K562 (cell line): ENCODE results near the gene TAF10. TPM values are rescaled to one million over a fixed set of nuclear protein-coding genes. Genes with fewer than 3 reads are reported as not detected.

ENCODE experiments used
- AFF4 ChIP-seq: sonication (generic); formaldehyde crosslinking; IDR thresholded peaks from 2 replicates; pipeline ENCODE4 v1.8.0; 2023; ENCODE audit warnings: mild to moderate bottlenecking, missing genetic modification reagents
- E2F8 ChIP-seq: fragments of 450-650 bp; IDR thresholded peaks from 2 replicates; pipeline ENCODE4 v1.7.1; 2018; ENCODE audit warnings: mild to moderate bottlenecking, low read depth; ENCODE audit not compliant: partially characterized antibody
- GTF2F1 ChIP-seq: IDR thresholded peaks from 2 replicates; pipeline ENCODE4 v1.6.1; 2011; ENCODE audit warnings: low read depth, low read length, improper control_type of control experiment
- HNRNPH1 ChIP-seq: fragments of 200-400 bp; formaldehyde crosslinking; optimal IDR thresholded peaks from 2 replicates; pipeline ENCODE3; 2017; ENCODE audit warnings: low read depth, mild to moderate bottlenecking, low read length, moderate library complexity
- IRF2 ChIP-seq: sonication (generic); formaldehyde crosslinking; IDR thresholded peaks from 2 replicates; pipeline ENCODE4 v1.8.1; 2022; ENCODE audit warnings: mild to moderate bottlenecking, missing genetic modification reagents
- MYNN ChIP-seq, 2 experiments: sonication (generic); formaldehyde crosslinking in 1 of 2; IDR thresholded peaks; 2 replicates each; pipeline versions ENCODE4 v1.5.0 to v1.6.1; 2016 to 2020; ENCODE audit warnings: antibody characterized with exemption in 1 of 2, missing genetic modification reagents in 1 of 2
- NELFE ChIP-seq: IDR thresholded peaks from 2 replicates; pipeline ENCODE4 v1.6.1; 2011; ENCODE audit warnings: mild to moderate bottlenecking; ENCODE audit not compliant: insufficient read depth, insufficient read length
- NR3C1 ChIP-seq: sonication (generic); formaldehyde crosslinking; IDR thresholded peaks from 2 replicates; pipeline ENCODE4 v1.8.1; 2022; ENCODE audit warnings: missing genetic modification reagents
- PHF21A ChIP-seq: fragments of 450-650 bp; IDR thresholded peaks from 2 replicates; pipeline ENCODE4 v1.6.1; 2017; ENCODE audit warnings: low read depth, borderline replicate concordance
- PHF8 ChIP-seq: fragments of 200-600 bp; sonication (generic); IDR thresholded peaks from 2 replicates; pipeline ENCODE4 v1.6.1; 2012; ENCODE audit warnings: mixed run types, mild to moderate bottlenecking, inconsistent platforms, low read length, moderate library complexity, borderline replicate concordance
- PTBP1 ChIP-seq: fragments of 200-400 bp; formaldehyde crosslinking; IDR thresholded peaks from 2 replicates; pipeline ENCODE4 v1.6.1; 2017; ENCODE audit warnings: low read depth, low read length
- SMARCB1 ChIP-seq: IDR thresholded peaks from 2 replicates; pipeline ENCODE4 v1.6.1; 2011; ENCODE audit warnings: improper control_type of control experiment, low read depth; ENCODE audit not compliant: insufficient read length
- SRF ChIP-seq, 2 experiments: fragments of 250-450, 450-650 bp in 1 of 2; sonication (Bioruptor Pico) in 1 of 2; sonication (generic) in 1 of 2; formaldehyde crosslinking; IDR thresholded peaks; 2 replicates each; pipeline versions ENCODE4 v1.5.0 to v1.5.1; 2020 to 2022; ENCODE audit warnings: mild to moderate bottlenecking in 1 of 2, missing genetic modification reagents in 1 of 2
- ZNF274 ChIP-seq: IDR thresholded peaks from 2 replicates; pipeline ENCODE4 v1.6.1; 2011; ENCODE audit warnings: low read depth, mild to moderate bottlenecking, low read length, moderate library complexity, borderline replicate concordance
- ZNF280B ChIP-seq: fragments of 250-450 bp; sonication (Bioruptor Pico); IDR thresholded peaks from 2 replicates; pipeline ENCODE4 v1.5.1; 2021; ENCODE audit warnings: mild to moderate bottlenecking
- ZNF354B ChIP-seq: fragments of 250-450 bp; sonication (Bioruptor Pico); IDR thresholded peaks from 2 replicates; pipeline ENCODE4 v1.4.0; 2020
- ZNF512 ChIP-seq: IDR thresholded peaks from 2 replicates; pipeline ENCODE4 v1.6.1; 2016; ENCODE audit warnings: missing genetic modification characterization, missing compliant biosample characterization
- polyA plus RNA-seq, 8 experiments: library from polyadenylated mRNA; depleted of rRNA in 4 of 8; stranded (reverse) in 5 of 8; unstranded in 3 of 8; fragments of >200 nt; fragmentation: Nextera tagmentation in 2 of 8; fragmentation: Illumina TruSeq in 1 of 8; extraction: Ambion mirVana in 2 of 8; extraction: Trizol in 1 of 8; gene quantifications; 2 replicates each; pipeline versions ENCODE4 v1.2.1 to v1.2.3, GENCODE V29; 2011 to 2014; ENCODE audit warnings: inconsistent platforms in 1 of 8, missing spikeins in 1 of 8
- total RNA-seq, 7 experiments: library from RNA; depleted of rRNA in 6 of 7; stranded (reverse); fragments of >200 nt in 6 of 7; fragmentation: Illumina TruSeq in 2 of 7; extraction: Trizol in 2 of 7; gene quantifications; 2 replicates each; pipeline versions ENCODE4 v1.2.1 to v1.2.3, GENCODE V29; 2011 to 2021; ENCODE audit warnings: low replicate concordance in 1 of 7
- TF ChIP-seq, protein P1 (sequence below): sonication (generic); formaldehyde crosslinking; IDR thresholded peaks from 2 replicates; pipeline ENCODE4 v1.8.0; 2022; ENCODE audit warnings: mild to moderate bottlenecking, low read depth, missing genetic modification reagents

The TAF10 gene
- total and polyA plus RNA-seq, 9 of the 15 experiments (the other 6 are each of a cell fraction or from before 2014, with no cell fraction given), result 19.5 to 197 (median 121) TPM

DNA sequence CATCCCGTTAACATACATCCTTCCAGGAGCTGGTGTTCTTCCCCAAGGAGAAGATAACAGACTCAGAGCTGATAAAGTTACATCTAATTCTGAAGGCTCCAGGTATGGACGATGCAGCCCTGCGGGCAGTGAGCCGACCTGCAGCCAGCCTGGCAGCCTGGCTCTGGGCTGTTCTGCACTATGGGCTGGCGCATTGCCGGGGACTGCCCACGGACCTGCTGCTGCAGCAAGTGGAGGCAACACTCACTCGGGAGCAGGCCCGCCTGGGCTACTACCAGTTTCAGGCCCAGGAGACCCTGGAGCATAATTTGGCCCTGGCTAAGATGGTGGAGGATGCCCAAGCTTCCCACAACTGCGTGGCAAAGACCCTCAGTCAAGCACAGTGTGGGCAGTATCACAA, 48.3 kb downstream of the TAF10 start (continued):
- TF ChIP-seq ZNF280B, result no peak
- TF ChIP-seq IRF2 (CRISPR knock-in tag), result no peak
- TF ChIP-seq GTF2F1, result no peak
- no peak for TF ChIP-seq ZNF512 (tag)
- TF ChIP-seq, protein P1, sequence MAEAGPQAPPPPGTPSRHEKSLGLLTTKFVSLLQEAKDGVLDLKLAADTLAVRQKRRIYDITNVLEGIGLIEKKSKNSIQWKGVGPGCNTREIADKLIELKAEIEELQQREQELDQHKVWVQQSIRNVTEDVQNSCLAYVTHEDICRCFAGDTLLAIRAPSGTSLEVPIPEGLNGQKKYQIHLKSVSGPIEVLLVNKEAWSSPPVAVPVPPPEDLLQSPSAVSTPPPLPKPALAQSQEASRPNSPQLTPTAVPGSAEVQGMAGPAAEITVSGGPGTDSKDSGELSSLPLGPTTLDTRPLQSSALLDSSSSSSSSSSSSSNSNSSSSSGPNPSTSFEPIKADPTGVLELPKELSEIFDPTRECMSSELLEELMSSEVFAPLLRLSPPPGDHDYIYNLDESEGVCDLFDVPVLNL (CRISPR knock-in tag), result no peak
- TF ChIP-seq HNRNPH1, result no peak
- TF ChIP-seq SMARCB1, result no peak
- no peak for TF ChIP-seq ZNF354B (CRISPR knock-in tag)
- TF ChIP-seq NR3C1, result no peak
- no peak for TF ChIP-seq SRF (CRISPR knock-in tag; IDR thresholded peaks at IDR 0.05)
- TF ChIP-seq NELFE, result no peak
- TF ChIP-seq MYNN (IDR thresholded peaks at IDR 0.05), result no peak
- no peak for TF ChIP-seq MYNN (CRISPR knock-in tag; IDR thresholded peaks at IDR 0.05)
- no peak for TF ChIP-seq PHF21A
- TF ChIP-seq AFF4 (CRISPR knock-in tag), result no peak
- no peak for TF ChIP-seq PHF8
- 0 out of 2 replicates have a peak, but pooled peaks have one; percentile 10 for TF ChIP-seq ZNF274
- TF ChIP-seq PTBP1, result no peak
- no peak for TF ChIP-seq E2F8
